Mesothelial cell of epicardium (in vitro differentiated cells): Measurements from ENCODE around the gene ATL3. TPM values are rescaled to one million over a fixed set of nuclear protein-coding genes. Genes with fewer than 3 reads are reported as not detected.
A peak's percentile ranks its signal among the peaks of the same experiment; 100 is the strongest.
"Not testable (repeated sequence)": the region's sequence is repeated elsewhere in the genome, so short reads cannot be mapped to it uniquely, and the experiment has no call there.

Experiments used
- DNase-seq, 2 experiments: peaks; one replicate each; pipeline ENCODE4 v3.0.0; 2021; ENCODE audit warnings: low spot score in 2 of 2; ENCODE audit not compliant: unreplicated experiment in 2 of 2
- H3K27ac Mint-ChIP-seq: 2 replicates; pipeline ENCODE4 v1.8.0; 2021; ENCODE audit warnings: mixed read lengths
- H3K27me3 Mint-ChIP-seq: 2 replicates; pipeline ENCODE4 v1.8.0; 2021; ENCODE audit warnings: low read depth, mixed read lengths
- H3K36me3 Mint-ChIP-seq: 2 replicates; pipeline ENCODE4 v1.8.0; 2021; ENCODE audit warnings: mixed read lengths
- H3K4me1 Mint-ChIP-seq: 2 replicates; pipeline ENCODE4 v1.8.0; 2021; ENCODE audit warnings: mixed read lengths
- H3K4me3 Mint-ChIP-seq: 2 replicates; pipeline ENCODE4 v1.8.0; 2021; ENCODE audit warnings: mild to moderate bottlenecking, moderate library complexity, mixed read lengths
- H3K9me3 Mint-ChIP-seq: 2 replicates; pipeline ENCODE4 v1.8.0; 2021; ENCODE audit warnings: mixed read lengths
- CTCF ChIP-seq: fragments of 200-600 bp; sonication (generic); IDR thresholded peaks from one replicate; pipeline ENCODE4 v1.5.0; 2021; ENCODE audit warnings: antibody characterized with exemption; ENCODE audit not compliant: unreplicated experiment
- total RNA-seq: library from RNA; stranded (reverse); gene quantifications from 3 replicates; pipeline ENCODE4 v1.2.1, GENCODE V29; 2021

ATL3 gene
- total RNA-seq, 1 donor from 2014 or later, result 20.0 TPM

GRCh38 chr11:63652671-63653070 is 18.5 kb downstream of the ATL3 start:
- DNase-seq, result no peak
- peaks cover 25% of the 10 kb centered on the region for H3K36me3 Mint-ChIP-seq
- no peaks in the 10 kb centered on the region for H3K27me3 Mint-ChIP-seq
- no peak overlapping the region for H3K4me3 Mint-ChIP-seq
- TF ChIP-seq CTCF, result no peak
- no peaks in the 10 kb centered on the region for H3K4me1 Mint-ChIP-seq
- no peaks in the 10 kb centered on the region for H3K9me3 Mint-ChIP-seq
- H3K27ac Mint-ChIP-seq, result no peak overlapping the region

- Mint-ChIP-seq H3K4me3 (no peak overlapping the region), H3K27ac (no peak overlapping the region), H3K4me1 (no peaks in the 10 kb centered on the region), H3K9me3 (no peaks in the 10 kb centered on the region), H3K36me3 (peaks cover 36% of the 10 kb centered on the region), H3K27me3 (no peaks in the 10 kb centered on the region)
- no peak for TF ChIP-seq CTCF
- no peak for DNase-seq
Observed at GRCh38 chr11:63643205-63643604, 28.0 kb downstream of the ATL3 start.

GRCh38 chr11:63641727-63642126 is 29.4 kb downstream of the ATL3 start:
- H3K4me3 Mint-ChIP-seq, result no peak overlapping the region
- no peaks in the 10 kb centered on the region for H3K9me3 Mint-ChIP-seq
- H3K27me3 Mint-ChIP-seq, result no peaks in the 10 kb centered on the region
- no peak for TF ChIP-seq CTCF
- DNase-seq, result no peak
- H3K27ac Mint-ChIP-seq, result no peak overlapping the region
- H3K36me3 Mint-ChIP-seq, result peaks cover 26% of the 10 kb centered on the region
- H3K4me1 Mint-ChIP-seq, result no peaks in the 10 kb centered on the region

- no peaks in the 10 kb centered on the region for H3K27me3 Mint-ChIP-seq
- H3K9me3 Mint-ChIP-seq, result no peaks in the 10 kb centered on the region
- peak; percentile 77 for TF ChIP-seq CTCF
- DNase-seq, result no peak
- no peaks in the 10 kb centered on the region for H3K4me1 Mint-ChIP-seq
- no peak overlapping the region for H3K4me3 Mint-ChIP-seq
- H3K36me3 Mint-ChIP-seq, result peaks cover 21% of the 10 kb centered on the region
- H3K27ac Mint-ChIP-seq, result no peak overlapping the region
Observed at GRCh38 chr11:63639199-63639832, 31.9 kb downstream of the ATL3 start.

- not testable (repeated sequence) for H3K27me3 Mint-ChIP-seq, H3K4me3 Mint-ChIP-seq, H3K9me3 Mint-ChIP-seq, DNase-seq, H3K27ac Mint-ChIP-seq, H3K4me1 Mint-ChIP-seq
- H3K36me3 Mint-ChIP-seq, result peaks cover 17% of the 10 kb centered on the region
Observed at GRCh38 chr11:63638436-63638835, 32.7 kb downstream of the ATL3 start.

GRCh38 chr11:63635762-63636465 is 35.3 kb downstream of the ATL3 start:
- H3K27ac Mint-ChIP-seq, result no peak overlapping the region
- H3K4me1 Mint-ChIP-seq, result no peaks in the 10 kb centered on the region
- no peaks in the 10 kb centered on the region for H3K9me3 Mint-ChIP-seq
- peaks cover 24% of the 10 kb centered on the region for H3K36me3 Mint-ChIP-seq
- H3K4me3 Mint-ChIP-seq, result no peak overlapping the region
- peak; percentile 69 for TF ChIP-seq CTCF
- H3K27me3 Mint-ChIP-seq, result no peaks in the 10 kb centered on the region
- peak in 1 of 2 experiments; percentile 76 for DNase-seq
